ENCODE data around the gene ADAT3.

DNA sequence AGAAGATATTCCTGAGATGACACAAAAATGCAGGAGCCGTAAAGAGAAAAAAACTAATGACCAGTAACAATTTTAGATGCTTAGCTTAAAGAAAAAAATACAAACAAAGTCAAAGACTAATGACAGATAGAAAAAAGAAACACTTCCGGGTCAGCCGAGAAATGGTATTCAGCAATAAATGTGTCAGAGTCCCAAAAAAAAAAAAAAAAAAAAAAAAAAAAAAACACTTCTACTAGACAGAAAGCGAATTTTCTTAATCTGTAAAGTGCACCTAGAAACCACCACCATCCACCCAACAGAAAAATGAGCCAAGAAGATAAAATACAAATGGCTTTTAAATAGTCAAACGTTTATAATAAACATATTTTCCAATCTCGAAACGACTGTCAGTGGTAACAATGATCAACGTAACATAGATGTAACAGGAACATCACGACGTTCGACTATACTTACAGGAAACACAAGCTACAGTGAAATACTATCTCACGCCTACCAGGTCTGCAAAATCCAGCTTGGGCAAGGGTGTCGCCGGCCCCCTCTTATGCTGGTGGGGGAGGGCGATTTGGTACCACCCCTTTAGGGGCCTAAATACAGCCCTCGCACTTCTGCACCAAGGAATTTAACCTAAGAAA is 30.5 kb upstream of the ADAT3 start:
- TF ChIP-seq, protein P1, sequence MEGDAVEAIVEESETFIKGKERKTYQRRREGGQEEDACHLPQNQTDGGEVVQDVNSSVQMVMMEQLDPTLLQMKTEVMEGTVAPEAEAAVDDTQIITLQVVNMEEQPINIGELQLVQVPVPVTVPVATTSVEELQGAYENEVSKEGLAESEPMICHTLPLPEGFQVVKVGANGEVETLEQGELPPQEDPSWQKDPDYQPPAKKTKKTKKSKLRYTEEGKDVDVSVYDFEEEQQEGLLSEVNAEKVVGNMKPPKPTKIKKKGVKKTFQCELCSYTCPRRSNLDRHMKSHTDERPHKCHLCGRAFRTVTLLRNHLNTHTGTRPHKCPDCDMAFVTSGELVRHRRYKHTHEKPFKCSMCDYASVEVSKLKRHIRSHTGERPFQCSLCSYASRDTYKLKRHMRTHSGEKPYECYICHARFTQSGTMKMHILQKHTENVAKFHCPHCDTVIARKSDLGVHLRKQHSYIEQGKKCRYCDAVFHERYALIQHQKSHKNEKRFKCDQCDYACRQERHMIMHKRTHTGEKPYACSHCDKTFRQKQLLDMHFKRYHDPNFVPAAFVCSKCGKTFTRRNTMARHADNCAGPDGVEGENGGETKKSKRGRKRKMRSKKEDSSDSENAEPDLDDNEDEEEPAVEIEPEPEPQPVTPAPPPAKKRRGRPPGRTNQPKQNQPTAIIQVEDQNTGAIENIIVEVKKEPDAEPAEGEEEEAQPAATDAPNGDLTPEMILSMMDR (IDR thresholded peaks at IDR 0.05), result no peak
- no peak for TF ChIP-seq POLR2A (IDR thresholded peaks at IDR 0.05)
